Activated CD4-positive, alpha-beta T cell treated with anti-CD3 and anti-CD28 coated beads, Interleukin-2, amount 50 U/mL, for 1 hour (primary cell): ENCODE data around the gene PDHX.

Experiments
- DNase-seq: peaks from one replicate; pipeline ENCODE4 v3.0.0-alpha.2; 2020

Gene PDHX

DNA sequence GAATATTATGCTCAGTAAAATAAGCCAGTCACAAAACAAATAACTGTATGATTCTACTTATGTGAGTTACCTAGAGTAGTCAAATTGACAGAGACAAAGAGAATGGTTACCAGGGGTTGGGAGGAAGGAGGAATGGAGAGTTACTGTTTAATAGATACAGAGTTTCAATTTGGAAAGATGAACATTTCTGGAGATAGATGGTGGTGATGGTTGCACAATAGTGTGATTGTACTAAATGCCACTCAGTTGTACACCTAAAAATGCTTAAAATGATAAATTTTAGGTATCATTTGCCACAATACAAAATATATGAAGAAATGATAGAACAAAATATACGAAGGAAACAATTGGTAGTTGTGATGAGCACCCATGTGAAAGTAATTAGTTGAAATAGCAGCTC is 43.4 kb downstream of the PDHX start:
- no peak for DNase-seq

- DNase-seq, result no peak
Observed at GRCh38 chr11:34960277-34960676, 43.9 kb downstream of the PDHX start.

GRCh38 chr11:34962034-34962433 is 45.6 kb downstream of the PDHX start:
- no peak for DNase-seq

DNA sequence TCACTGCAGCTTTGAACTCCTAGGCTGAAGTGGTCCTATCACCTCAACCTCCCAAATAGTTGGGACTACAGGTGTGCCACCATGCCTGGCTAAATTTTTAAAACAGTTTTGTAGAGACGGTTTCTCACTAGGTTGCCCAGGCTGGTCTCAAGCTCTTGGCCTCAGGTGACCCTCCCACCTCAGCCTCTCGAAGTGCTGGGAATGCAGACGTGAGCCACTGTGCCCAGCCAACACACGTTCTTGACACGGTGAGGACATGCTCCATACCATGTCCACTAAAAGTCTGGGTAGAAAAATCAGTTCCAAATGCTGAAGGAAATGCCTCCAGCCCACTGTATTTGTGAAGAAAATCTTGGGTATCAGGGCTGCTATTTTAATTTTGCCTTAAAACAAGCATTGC is 46.9 kb downstream of the PDHX start:
- no peak for DNase-seq

- no peak for DNase-seq
Observed at GRCh38 chr11:34964610-34965331, 48.4 kb downstream of the PDHX start.

DNA sequence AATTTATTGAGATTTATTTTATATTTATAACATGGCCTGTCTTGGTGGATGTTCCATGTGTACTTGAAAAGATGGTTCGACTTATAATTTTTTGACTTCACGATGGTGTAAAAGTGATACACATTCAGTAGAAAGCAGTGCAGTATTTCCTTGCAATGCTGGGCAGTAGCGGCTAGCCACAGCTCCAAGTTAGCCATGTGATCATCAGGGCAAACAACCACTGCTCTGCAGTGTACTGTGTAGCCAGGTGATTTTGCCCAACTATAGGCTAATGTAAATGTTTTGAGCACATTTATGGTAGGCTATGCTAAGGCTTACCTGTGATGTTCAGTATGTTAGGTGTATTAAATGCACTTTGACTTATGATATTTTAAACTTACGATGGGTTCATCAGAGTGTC is 52.4 kb downstream of the PDHX start:
- DNase-seq, result no peak

- no peak for DNase-seq
Observed at GRCh38 chr11:34970033-34970432, 53.6 kb downstream of the PDHX start.

GRCh38 chr11:34970480-34970879 is 54.1 kb downstream of the PDHX start:
- DNase-seq, result no peak

DNA sequence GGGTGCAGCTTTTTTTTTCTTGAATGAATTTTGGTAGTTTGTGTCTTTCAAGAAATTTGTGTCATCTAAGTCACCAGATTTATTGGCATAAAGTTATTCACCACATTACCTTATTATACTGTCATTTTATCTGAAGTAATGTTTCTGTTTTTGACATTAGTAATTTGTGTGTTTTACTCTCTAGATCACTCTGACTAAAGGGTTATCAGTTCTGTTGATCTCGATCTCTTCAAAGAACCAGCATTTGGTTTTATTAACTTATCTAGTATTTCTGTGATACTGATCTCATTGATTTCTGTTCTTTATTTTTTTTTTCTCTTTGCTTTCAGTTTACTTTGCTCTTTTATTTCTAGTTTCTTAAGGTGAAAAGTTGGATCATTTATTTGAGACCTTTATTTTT is 55.5 kb downstream of the PDHX start:
- no peak for DNase-seq

DNA sequence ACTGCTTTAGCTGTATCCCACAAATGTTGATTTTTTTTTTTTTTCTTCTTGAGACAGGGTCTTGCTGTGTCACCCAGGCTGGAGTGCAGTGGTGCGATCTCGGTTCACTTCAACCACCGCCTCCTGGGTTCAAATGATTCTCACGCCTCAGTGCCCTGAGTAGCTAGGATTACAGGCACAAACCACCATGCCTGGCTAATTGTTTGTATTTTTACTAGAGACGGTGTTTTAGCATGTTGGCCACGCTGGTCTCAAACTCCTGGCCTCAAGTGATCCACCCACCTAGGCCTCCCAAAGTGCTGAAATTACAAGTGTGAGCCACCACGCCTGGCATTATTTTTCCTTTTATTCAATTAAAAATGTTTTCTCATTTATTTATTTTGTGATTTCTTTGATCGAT is 55.9 kb downstream of the PDHX start:
- no peak for DNase-seq

- DNase-seq, result no peak
Observed at GRCh38 chr11:34972892-34973291, 56.5 kb downstream of the PDHX start.

- no peak for DNase-seq
Observed at GRCh38 chr11:34975482-34975881, 59.1 kb downstream of the PDHX start.

DNA sequence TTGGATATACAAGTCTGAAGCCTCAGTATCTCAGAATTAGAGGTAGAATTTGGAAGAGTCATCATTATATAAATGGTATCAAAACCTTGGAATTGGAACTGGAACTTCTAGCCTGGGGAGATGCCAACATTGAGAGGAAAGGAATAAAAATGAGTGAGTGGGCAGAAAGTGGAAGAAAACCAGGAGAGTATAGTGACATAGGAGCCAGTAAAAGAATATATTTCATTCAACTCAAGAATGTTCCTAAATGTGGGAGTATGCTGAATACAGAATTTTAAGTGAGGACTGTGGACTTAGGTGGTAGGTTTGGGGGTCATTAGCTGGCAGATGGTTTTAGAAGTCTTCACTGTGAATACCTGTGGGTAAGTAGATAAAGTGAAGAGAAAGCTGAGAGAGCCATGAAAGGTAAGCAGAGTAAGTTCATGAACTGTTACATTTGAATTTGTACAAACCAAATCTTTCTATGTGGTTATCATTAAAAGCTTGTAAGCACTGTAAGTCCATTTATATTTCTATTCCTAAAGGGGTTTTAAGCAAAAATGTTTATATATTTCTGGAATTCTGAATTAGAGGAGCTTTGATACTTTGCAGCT is 60.2 kb downstream of the PDHX start:
- DNase-seq, result no peak

DNA sequence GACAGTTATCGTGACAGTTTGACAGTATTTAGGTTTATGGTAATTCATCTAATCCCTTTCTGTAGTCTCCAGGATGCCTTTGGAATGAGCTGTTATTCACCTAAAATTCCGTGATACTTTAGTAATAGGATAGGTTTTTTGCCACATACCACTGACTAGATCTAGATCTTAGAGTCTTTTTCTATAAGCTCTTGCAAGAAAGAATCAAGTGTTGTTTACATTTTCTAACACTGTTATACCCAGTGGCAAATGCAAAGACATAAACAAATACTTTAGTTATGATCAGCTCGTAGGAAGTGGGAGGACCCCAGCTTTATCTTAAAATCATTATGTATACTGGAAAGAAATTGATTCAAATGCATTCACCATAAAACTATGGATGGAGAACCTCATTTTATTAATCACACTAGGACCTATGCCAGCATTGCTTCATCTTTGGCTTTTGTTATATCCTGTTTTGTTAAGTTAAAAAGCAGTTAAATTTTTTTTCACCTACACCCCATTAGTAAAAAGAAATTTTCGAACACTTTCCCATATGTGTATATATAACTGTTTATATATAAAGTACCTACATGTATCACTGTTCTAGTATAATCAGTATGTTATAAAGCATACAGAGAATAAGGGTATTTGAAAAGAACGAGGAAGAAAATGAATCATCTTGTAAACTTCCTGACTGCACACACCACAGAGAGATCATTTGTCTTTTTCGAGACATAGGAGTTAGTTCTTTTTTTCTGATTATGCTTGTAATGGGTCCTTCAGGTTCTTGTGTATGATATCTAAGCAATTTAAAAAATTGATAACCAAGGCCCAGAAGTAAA is 60.9 kb downstream of the PDHX start:
- DNase-seq, result no peak

- DNase-seq, result no peak
Observed at GRCh38 chr11:34978236-34979191, 62.1 kb downstream of the PDHX start.

GRCh38 chr11:34984514-34984913 is 68.1 kb downstream of the PDHX start:
- DNase-seq, result no peak

DNA sequence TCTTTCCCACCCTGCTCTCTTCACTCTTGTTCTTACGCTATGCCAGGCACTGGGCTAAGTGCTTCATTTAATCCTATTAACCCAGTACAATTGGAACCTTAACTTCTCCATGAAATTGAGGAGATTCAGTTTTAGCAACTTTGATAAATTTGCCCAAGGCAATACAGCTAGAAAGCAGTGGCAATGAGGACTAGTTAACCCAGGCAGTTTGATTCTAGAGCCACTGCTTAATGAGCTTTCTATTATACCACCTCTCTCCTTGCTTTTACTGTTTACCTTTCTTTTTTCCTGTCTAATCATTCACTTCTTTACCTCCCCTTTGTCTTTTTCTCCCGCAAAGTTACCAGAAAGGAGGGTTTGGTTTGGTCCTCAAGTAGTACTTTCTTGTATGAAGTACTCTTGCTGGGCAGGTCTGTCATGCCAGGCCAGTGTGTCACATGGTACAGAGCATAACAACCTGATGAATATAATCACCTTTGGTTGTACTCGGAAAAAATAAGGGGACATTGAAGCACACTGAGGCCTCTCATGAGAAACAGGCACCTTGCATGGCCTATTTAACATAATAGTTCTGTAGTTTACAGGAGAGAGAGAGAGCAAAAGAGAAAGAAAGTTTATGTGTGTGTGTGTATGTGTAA is 70.6 kb downstream of the PDHX start:
- no peak for DNase-seq

DNA sequence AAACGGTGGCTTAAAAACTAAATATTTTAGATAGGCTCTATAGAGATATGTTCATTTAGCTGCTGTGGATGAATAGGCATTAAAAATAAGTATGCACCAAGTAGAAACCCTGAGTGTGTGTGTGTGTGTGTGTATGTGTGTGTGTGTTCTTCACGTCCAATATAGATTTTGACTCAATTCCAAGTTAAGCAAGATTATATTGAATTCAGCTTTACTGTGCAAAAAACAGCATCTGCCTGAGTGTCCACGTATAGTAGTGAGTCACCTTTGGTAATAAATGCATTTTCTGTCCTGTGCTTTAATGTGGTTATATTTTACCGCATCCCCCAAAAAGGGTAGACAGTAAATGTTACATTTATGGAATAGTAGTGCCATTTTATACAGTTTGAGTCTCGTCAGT is 71.2 kb downstream of the PDHX start:
- no peak for DNase-seq

- no peak for DNase-seq
Observed at GRCh38 chr11:34988294-34989255, 72.2 kb downstream of the PDHX start.

GRCh38 chr11:34990916-34991315 is 74.5 kb downstream of the PDHX start:
- no peak for DNase-seq

DNA sequence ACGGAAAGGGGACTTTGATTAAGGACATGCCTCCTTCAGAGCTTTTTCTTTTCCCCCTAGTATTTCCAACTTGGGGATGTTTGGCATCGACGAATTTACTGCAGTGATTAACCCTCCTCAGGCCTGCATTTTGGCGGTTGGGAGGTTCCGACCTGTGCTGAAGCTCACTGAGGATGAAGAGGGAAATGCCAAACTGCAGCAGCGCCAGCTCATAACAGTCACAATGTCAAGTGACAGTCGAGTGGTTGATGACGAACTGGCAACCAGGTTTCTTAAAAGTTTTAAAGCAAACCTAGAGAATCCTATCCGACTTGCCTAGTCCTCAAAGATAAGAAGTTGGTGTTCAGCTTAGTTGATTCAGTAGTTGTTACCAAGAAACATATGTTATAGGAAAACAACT is 78.4 kb downstream of the PDHX start:
- DNase-seq, result no peak
